ENCODE results near the gene SLC16A1. TPM values are rescaled to one million over a fixed set of nuclear protein-coding genes. Genes with fewer than 3 reads are reported as not detected.

SLC16A1 gene
- total and polyA plus RNA-seq, 2 experiments from 2014 or later: 231 to 593 TPM

GRCh38 chr1:112997781-112998180 lies 41.8 kb upstream of the SLC16A1 start:
- H3K4me2 ChIP-seq: no peak overlapping the region
- Mint-ChIP-seq H3K4me3 (no peak overlapping the region), H3K27me3 (ENCODE audit: insufficient read depth, low read depth, poor library complexity) (peaks cover 8% of the 10 kb centered on the region), H3K27ac (no peak overlapping the region), H3K4me1 (peaks cover 5% of the 10 kb centered on the region; the same call in 2 of the 3 replicates), H3K9me3 (no peaks in the 10 kb centered on the region), H3K36me3 (ENCODE audit: low read depth) (peaks cover 23% of the 10 kb centered on the region)
- no peak overlapping the region for H2AFZ ChIP-seq
- ATAC-seq (no peak), DNase-seq (ENCODE audit: low spot score) (no peak)
- H3K4me1 ChIP-seq (ENCODE audit: insufficient read depth): peaks cover under 1% of the 10 kb centered on the region; the same call in 1 of the 2 replicates
- no peak for TF ChIP-seq EZH2 (IDR thresholded peaks at IDR 0.05; ENCODE audit: low read depth, unreplicated experiment)
- TF ChIP-seq CREB1 (CRISPR knock-in tag; IDR thresholded peaks at IDR 0.05; ENCODE audit: low read depth): no peak
- TF ChIP-seq, protein P1, sequence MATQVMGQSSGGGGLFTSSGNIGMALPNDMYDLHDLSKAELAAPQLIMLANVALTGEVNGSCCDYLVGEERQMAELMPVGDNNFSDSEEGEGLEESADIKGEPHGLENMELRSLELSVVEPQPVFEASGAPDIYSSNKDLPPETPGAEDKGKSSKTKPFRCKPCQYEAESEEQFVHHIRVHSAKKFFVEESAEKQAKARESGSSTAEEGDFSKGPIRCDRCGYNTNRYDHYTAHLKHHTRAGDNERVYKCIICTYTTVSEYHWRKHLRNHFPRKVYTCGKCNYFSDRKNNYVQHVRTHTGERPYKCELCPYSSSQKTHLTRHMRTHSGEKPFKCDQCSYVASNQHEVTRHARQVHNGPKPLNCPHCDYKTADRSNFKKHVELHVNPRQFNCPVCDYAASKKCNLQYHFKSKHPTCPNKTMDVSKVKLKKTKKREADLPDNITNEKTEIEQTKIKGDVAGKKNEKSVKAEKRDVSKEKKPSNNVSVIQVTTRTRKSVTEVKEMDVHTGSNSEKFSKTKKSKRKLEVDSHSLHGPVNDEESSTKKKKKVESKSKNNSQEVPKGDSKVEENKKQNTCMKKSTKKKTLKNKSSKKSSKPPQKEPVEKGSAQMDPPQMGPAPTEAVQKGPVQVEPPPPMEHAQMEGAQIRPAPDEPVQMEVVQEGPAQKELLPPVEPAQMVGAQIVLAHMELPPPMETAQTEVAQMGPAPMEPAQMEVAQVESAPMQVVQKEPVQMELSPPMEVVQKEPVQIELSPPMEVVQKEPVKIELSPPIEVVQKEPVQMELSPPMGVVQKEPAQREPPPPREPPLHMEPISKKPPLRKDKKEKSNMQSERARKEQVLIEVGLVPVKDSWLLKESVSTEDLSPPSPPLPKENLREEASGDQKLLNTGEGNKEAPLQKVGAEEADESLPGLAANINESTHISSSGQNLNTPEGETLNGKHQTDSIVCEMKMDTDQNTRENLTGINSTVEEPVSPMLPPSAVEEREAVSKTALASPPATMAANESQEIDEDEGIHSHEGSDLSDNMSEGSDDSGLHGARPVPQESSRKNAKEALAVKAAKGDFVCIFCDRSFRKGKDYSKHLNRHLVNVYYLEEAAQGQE (IDR thresholded peaks at IDR 0.05; ENCODE audit: unreplicated experiment): no peak
- no peak for TF ChIP-seq POLR2AphosphoS5 (IDR thresholded peaks at IDR 0.05; ENCODE audit: low read depth)
- TF ChIP-seq STAT1 (IDR thresholded peaks at IDR 0.05; ENCODE audit: unreplicated experiment): no peak
- TF ChIP-seq CTCF (conservative IDR thresholded peaks at IDR 0.05; ENCODE audit: low read depth in 2 of 2): no peak
- no peak for TF ChIP-seq JUNB (IDR thresholded peaks at IDR 0.05; ENCODE audit: unreplicated experiment)
- TF ChIP-seq, protein P2, sequence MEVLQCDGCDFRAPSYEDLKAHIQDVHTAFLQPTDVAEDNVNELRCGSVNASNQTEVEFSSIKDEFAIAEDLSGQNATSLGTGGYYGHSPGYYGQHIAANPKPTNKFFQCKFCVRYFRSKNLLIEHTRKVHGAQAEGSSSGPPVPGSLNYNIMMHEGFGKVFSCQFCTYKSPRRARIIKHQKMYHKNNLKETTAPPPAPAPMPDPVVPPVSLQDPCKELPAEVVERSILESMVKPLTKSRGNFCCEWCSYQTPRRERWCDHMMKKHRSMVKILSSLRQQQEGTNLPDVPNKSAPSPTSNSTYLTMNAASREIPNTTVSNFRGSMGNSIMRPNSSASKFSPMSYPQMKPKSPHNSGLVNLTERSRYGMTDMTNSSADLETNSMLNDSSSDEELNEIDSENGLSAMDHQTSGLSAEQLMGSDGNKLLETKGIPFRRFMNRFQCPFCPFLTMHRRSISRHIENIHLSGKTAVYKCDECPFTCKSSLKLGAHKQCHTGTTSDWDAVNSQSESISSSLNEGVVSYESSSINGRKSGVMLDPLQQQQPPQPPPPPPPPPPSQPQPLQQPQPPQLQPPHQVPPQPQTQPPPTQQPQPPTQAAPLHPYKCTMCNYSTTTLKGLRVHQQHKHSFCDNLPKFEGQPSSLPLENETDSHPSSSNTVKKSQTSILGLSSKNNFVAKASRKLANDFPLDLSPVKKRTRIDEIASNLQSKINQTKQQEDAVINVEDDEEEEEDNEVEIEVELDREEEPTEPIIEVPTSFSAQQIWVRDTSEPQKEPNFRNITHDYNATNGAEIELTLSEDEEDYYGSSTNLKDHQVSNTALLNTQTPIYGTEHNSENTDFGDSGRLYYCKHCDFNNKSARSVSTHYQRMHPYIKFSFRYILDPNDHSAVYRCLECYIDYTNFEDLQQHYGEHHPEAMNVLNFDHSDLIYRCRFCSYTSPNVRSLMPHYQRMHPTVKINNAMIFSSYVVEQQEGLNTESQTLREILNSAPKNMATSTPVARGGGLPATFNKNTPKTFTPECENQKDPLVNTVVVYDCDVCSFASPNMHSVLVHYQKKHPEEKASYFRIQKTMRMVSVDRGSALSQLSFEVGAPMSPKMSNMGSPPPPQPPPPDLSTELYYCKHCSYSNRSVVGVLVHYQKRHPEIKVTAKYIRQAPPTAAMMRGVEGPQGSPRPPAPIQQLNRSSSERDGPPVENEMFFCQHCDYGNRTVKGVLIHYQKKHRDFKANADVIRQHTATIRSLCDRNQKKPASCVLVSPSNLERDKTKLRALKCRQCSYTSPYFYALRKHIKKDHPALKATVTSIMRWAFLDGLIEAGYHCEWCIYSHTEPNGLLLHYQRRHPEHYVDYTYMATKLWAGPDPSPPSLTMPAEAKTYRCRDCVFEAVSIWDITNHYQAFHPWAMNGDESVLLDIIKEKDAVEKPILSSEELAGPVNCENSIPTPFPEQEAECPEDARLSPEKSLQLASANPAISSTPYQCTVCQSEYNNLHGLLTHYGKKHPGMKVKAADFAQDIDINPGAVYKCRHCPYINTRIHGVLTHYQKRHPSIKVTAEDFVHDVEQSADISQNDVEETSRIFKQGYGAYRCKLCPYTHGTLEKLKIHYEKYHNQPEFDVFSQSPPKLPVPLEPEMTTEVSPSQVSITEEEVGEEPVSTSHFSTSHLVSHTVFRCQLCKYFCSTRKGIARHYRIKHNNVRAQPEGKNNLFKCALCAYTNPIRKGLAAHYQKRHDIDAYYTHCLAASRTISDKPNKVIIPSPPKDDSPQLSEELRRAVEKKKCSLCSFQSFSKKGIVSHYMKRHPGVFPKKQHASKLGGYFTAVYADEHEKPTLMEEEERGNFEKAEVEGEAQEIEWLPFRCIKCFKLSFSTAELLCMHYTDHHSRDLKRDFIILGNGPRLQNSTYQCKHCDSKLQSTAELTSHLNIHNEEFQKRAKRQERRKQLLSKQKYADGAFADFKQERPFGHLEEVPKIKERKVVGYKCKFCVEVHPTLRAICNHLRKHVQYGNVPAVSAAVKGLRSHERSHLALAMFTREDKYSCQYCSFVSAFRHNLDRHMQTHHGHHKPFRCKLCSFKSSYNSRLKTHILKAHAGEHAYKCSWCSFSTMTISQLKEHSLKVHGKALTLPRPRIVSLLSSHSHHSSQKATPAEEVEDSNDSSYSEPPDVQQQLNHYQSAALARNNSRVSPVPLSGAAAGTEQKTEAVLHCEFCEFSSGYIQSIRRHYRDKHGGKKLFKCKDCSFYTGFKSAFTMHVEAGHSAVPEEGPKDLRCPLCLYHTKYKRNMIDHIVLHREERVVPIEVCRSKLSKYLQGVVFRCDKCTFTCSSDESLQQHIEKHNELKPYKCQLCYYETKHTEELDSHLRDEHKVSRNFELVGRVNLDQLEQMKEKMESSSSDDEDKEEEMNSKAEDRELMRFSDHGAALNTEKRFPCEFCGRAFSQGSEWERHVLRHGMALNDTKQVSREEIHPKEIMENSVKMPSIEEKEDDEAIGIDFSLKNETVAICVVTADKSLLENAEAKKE (CRISPR knock-in tag; IDR thresholded peaks at IDR 0.05): no peak
- TF ChIP-seq ZNF331 (CRISPR knock-in tag; IDR thresholded peaks at IDR 0.05; ENCODE audit: low read depth): no peak
- no peak for TF ChIP-seq ZNF114 (CRISPR knock-in tag; IDR thresholded peaks at IDR 0.05)
- H3K4me3 ChIP-seq: no peak overlapping the region
- H3F3A ChIP-seq (replicated peaks; ENCODE audit: low read depth): 0 out of 2 replicates have a peak, but pooled peaks cover 3% of the 10 kb centered on the region
- 0 out of 2 replicates have a peak overlapping the region, but pooled peaks have one; percentile 9 for H3K27ac ChIP-seq (ENCODE audit: low read depth)
- H3K79me2 ChIP-seq (replicated peaks; ENCODE audit: insufficient read depth): no peaks in the 10 kb centered on the region; the same call in 1 of the 2 replicates
- no peaks in the 10 kb centered on the region for H3K36me3 ChIP-seq (ENCODE audit: insufficient read depth)
- no peaks in the 10 kb centered on the region for H3K27me3 ChIP-seq (ENCODE audit: insufficient read depth)
- H4K20me1 ChIP-seq (replicated peaks; ENCODE audit: insufficient read depth): no peaks in the 10 kb centered on the region
- no peaks in the 10 kb centered on the region for H3K9me2 ChIP-seq (ENCODE audit: insufficient read depth)

All from GM23338 (cell line).